ENCODE measurements around the gene AK3.
"Not testable (repeated sequence)": the region's sequence is repeated elsewhere in the genome, so short reads cannot be mapped to it uniquely, and the experiment has no call there.

AK3 gene

GRCh38 chr9:4665357-4665756 is 75.6 kb downstream of the AK3 start:
- H3K27ac ChIP-seq (ENCODE audit: low read depth, low read length) = no peak overlapping the region
- 83% methylated on average over 2 of the region's 2 CpGs for WGBS
- H3K4me3 ChIP-seq (ENCODE audit: low read length) = peak overlapping the region; percentile 91

DNA sequence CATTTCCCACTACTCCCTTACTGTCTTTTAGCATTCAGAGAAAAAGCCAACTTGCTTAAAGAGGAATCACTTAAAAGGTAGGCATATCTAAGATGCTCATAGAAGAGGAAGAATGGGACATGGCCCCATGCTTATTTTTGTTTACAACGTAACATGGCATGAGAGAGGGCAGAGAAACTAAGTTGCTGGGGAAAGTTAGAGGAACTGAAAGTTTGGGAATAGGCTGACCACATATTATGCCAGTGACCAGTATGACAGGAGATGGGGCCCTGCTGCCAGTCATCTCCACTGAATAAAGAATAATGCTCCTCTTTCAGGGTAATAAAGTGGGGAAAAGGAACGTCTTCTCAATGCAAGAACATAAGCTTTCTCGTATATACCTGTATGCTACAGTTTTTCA is 77.0 kb downstream of the AK3 start:
- Histone ChIP-seq H3K27ac (ENCODE audit: low read depth, low read length) (no peak overlapping the region), H3K4me1 (ENCODE audit: insufficient read depth, low read length) (peaks cover 39% of the 10 kb centered on the region), H3K27me3 (ENCODE audit: insufficient read depth, low read length) (peaks cover 8% of the 10 kb centered on the region; the same call in 1 of the 2 replicates), H3K4me3 (ENCODE audit: low read length) (peak overlapping the region; percentile 91), H3K9ac (ENCODE audit: low read depth, low read length) (no peak overlapping the region), H3K36me3 (ENCODE audit: insufficient read depth, low read length) (no peaks in the 10 kb centered on the region), H3K9me3 (ENCODE audit: insufficient read depth, low read depth, low read length) (no peaks in the 10 kb centered on the region)
- WGBS = 88% methylated on average over 3 of the region's 3 CpGs

More at GRCh38 chr9:4665357-4665756, 75.6 kb downstream of the AK3 start:
- H3K9me3 ChIP-seq (ENCODE audit: insufficient read depth, low read depth, low read length) = no peaks in the 10 kb centered on the region
- H3K36me3 ChIP-seq (ENCODE audit: insufficient read depth, low read length) = no peaks in the 10 kb centered on the region
- no peak overlapping the region for H3K9ac ChIP-seq (ENCODE audit: low read depth, low read length)
- H3K27me3 ChIP-seq (ENCODE audit: insufficient read depth, low read length) = peaks cover 8% of the 10 kb centered on the region; the same call in 1 of the 2 replicates
- peaks cover 40% of the 10 kb centered on the region for H3K4me1 ChIP-seq (ENCODE audit: insufficient read depth, low read length)

DNA sequence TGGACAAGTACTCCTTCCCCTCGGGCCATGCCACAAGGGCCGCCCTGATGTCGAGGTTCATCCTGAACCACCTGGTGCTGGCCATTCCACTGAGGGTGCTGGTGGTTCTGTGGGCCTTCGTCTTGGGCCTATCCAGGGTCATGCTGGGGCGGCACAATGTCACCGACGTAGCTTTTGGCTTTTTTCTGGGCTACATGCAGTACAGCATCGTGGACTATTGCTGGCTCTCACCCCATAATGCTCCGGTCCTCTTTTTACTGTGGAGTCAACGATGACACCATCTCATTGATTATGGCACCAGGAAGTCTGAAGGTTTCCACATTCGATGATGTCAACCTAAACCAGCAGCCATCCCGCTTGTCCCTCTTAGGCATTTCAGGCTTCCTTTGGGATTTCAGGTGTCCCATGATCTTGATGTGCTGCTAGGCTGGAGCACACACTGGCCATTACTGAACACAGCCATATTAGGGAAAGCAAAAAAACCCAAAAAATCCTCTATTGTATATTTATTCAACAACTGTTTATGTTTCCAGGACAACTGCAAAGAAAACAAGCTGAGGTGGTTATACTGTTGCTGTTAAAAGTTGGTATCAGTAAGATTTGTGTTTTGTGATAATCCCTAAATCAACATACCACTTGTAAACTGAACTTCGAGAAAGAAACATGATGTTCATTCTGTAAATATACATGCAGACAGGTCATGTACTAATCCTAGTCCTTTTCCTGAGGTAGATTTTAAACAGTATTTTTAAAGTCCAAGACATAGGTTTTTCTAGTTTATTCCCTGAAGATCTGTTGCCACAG is 77.8 kb downstream of the AK3 start:
- WGBS = 45% methylated on average over 12 of the region's 13 CpGs
- Histone ChIP-seq H3K36me3 (ENCODE audit: insufficient read depth, low read length) (no peaks in the 10 kb centered on the region), H3K4me3 (ENCODE audit: low read length) (peak overlapping the region; percentile 91), H3K4me1 (ENCODE audit: insufficient read depth, low read length) (peaks cover 39% of the 10 kb centered on the region), H3K9ac (ENCODE audit: low read depth, low read length) (peak overlapping the region; percentile 81), H3K27me3 (ENCODE audit: insufficient read depth, low read length) (peaks cover 8% of the 10 kb centered on the region; the same call in 1 of the 2 replicates), H3K9me3 (ENCODE audit: insufficient read depth, low read depth, low read length) (no peaks in the 10 kb centered on the region), H3K27ac (ENCODE audit: low read depth, low read length) (no peak overlapping the region)

DNA sequence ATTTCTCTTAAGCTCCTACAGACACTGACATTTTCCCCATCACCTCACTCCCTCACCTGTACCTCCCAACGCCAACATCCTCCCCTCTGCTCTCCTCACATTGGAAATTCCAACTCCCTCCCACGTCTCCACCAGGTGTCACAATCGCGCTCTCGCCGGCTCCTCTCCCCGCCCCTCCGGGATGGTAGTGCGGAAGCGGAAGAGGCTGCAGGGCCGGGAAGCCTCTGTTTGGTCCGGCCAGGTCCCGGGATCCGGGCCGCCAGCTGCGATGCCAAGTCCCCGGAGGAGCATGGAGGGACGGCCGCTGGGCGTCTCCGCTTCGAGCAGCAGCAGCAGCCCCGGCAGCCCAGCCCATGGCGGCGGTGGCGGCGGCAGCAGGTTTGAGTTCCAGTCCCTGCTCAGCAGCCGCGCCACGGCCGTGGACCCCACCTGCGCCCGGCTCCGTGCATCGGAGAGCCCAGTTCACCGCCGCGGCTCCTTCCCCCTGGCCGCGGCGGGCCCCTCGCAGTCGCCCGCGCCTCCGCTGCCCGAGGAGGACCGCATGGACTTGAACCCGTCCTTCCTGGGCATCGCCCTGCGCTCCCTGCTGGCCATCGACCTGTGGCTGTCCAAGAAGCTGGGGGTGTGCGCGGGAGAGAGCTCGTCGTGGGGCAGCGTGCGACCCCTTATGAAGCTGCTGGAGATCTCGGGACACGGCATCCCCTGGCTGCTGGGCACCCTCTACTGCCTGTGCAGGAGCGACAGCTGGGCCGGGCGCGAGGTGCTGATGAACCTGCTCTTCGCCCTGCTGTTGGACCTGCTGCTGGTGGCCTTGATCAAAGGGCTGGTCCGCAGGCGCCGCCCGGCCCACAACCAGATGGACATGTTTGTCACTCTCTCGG is 78.7 kb downstream of the AK3 start, which contains the start of gene PLPP6:
PLPP6 (plus strand) TSS at position 187 of the 881 bp plus-strand sequence; CDS start at position 269, 82 bp downstream.
- peaks cover 47% of the 10 kb centered on the region for H3K4me1 ChIP-seq (ENCODE audit: insufficient read depth, low read length)
- H3K27ac ChIP-seq (ENCODE audit: low read depth, low read length) = peak within 1 kb of the TSS; percentile 77
- peak within 1 kb of the TSS; percentile 81 for H3K9ac ChIP-seq (ENCODE audit: low read depth, low read length)
- H3K36me3 ChIP-seq (ENCODE audit: insufficient read depth, low read length) = no peaks in the 10 kb centered on the region
- peak within 1 kb of the TSS; percentile 91 for H3K4me3 ChIP-seq (ENCODE audit: low read length)
- 2% methylated on average over 70 of the region's 70 CpGs for WGBS
- H3K27me3 ChIP-seq (ENCODE audit: insufficient read depth, low read length) = peaks cover 3% of the 10 kb centered on the region; the same call in 1 of the 2 replicates
- no peaks in the 10 kb centered on the region for H3K9me3 ChIP-seq (ENCODE audit: insufficient read depth, low read depth, low read length)

- Histone ChIP-seq H3K27ac (ENCODE audit: low read depth, low read length) (peak overlapping the region; percentile 13; the same call in 1 of the 2 replicates), H3K27me3 (ENCODE audit: insufficient read depth, low read length) (no peaks in the 10 kb centered on the region), H3K4me1 (ENCODE audit: insufficient read depth, low read length) (peaks cover 52% of the 10 kb centered on the region), H3K4me3 (ENCODE audit: low read length) (peak overlapping the region; percentile 91), H3K36me3 (ENCODE audit: insufficient read depth, low read length) (no peaks in the 10 kb centered on the region), H3K9me3 (ENCODE audit: insufficient read depth, low read depth, low read length) (no peaks in the 10 kb centered on the region), H3K9ac (ENCODE audit: low read depth, low read length) (no peak overlapping the region)
- 24% methylated on average over 4 of the region's 5 CpGs for WGBS
These were observed 79.4 kb downstream of the AK3 start for GRCh38 chr9:4661611-4662010.

DNA sequence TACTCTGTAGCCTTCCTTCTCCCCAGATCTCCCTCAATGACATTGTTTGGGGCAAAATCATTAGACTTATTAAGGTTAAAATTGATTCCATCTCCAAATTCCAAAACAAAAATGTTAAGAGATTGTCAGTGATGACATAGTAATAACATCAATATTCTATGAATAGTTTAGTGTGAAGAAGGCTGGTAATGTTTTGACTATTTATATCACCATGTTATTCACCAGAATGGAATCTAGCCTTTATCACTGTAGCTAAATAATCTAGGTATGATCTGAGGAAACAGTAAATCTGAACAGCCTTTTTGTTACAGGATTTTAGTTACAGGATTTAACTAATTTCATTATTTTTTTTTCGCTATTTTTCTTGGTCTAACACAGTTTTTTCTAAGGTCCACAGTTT is 79.8 kb downstream of the AK3 start:
- 96% methylated on average over 1 of the region's 1 CpG for WGBS
- Histone ChIP-seq H3K27me3 (ENCODE audit: insufficient read depth, low read length) (no peaks in the 10 kb centered on the region), H3K9me3 (ENCODE audit: insufficient read depth, low read depth, low read length) (no peaks in the 10 kb centered on the region), H3K36me3 (ENCODE audit: insufficient read depth, low read length) (no peaks in the 10 kb centered on the region), H3K27ac (ENCODE audit: low read depth, low read length) (no peak overlapping the region), H3K4me1 (ENCODE audit: insufficient read depth, low read length) (peaks cover 55% of the 10 kb centered on the region), H3K4me3 (ENCODE audit: low read length) (no peak overlapping the region; the same call in 1 of the 2 replicates), H3K9ac (ENCODE audit: low read depth, low read length) (no peak overlapping the region)

- H3K27me3 ChIP-seq (ENCODE audit: insufficient read depth, low read length); H3K27ac ChIP-seq (ENCODE audit: low read depth, low read length); H3K9me3 ChIP-seq (ENCODE audit: insufficient read depth, low read depth, low read length); H3K4me3 ChIP-seq (ENCODE audit: low read length); H3K9ac ChIP-seq (ENCODE audit: low read depth, low read length); H3K36me3 ChIP-seq (ENCODE audit: insufficient read depth, low read length): not testable (repeated sequence)
- peaks cover 54% of the 10 kb centered on the region for H3K4me1 ChIP-seq (ENCODE audit: insufficient read depth, low read length)
- WGBS = 95% methylated on average over 4 of the region's 5 CpGs
These were observed 80.3 kb downstream of the AK3 start for GRCh38 chr9:4660665-4661064.

Measured in HUES64 (cell line).